H9 (cell line): Measurements from ENCODE around the gene GPATCH3. TPM values are rescaled to one million over a fixed set of nuclear protein-coding genes. Genes with fewer than 3 reads are reported as not detected.

Experiments used
- DNase-seq: peaks from one replicate; pipeline ENCODE4 v3.0.0-alpha.2; 2017
- H2AFZ ChIP-seq: one replicate; pipeline ENCODE4 v1.6.1; 2013; ENCODE audit warnings: mild to moderate bottlenecking, low read length, control low read depth, moderate library complexity
- H2AK5ac ChIP-seq: 2 replicates; pipeline ENCODE4 v1.6.1; 2013; ENCODE audit warnings: low read length, control low read depth, mixed read lengths; ENCODE audit not compliant: insufficient read length
- H2BK120ac ChIP-seq: one replicate; pipeline ENCODE4 v1.6.1; 2013; ENCODE audit warnings: low read depth, mild to moderate bottlenecking, low read length, control low read depth, inconsistent platforms; ENCODE audit not compliant: poor library complexity, severe bottlenecking
- H2BK12ac ChIP-seq: 2 replicates; pipeline ENCODE4 v1.6.1; 2013; ENCODE audit warnings: low read length, control low read depth, mixed read lengths, low read depth; ENCODE audit not compliant: insufficient read length
- H2BK15ac ChIP-seq: 2 replicates; pipeline ENCODE4 v1.6.1; 2013; ENCODE audit warnings: low read depth, low read length, control low read depth
- H2BK20ac ChIP-seq: one replicate; pipeline ENCODE4 v1.6.1; 2013; ENCODE audit warnings: low read depth, mild to moderate bottlenecking, low read length, control low read depth, inconsistent platforms; ENCODE audit not compliant: poor library complexity, severe bottlenecking
- H2BK5ac ChIP-seq: 2 replicates; pipeline ENCODE4 v1.6.1; 2013; ENCODE audit warnings: low read length, control low read depth, mixed read lengths; ENCODE audit not compliant: insufficient read length
- H3K14ac ChIP-seq: 2 replicates; pipeline ENCODE4 v1.6.1; 2013; ENCODE audit warnings: low read length, control low read depth; ENCODE audit not compliant: insufficient read depth
- H3K18ac ChIP-seq: 2 replicates; pipeline ENCODE4 v1.6.1; 2013; ENCODE audit warnings: low read depth, mild to moderate bottlenecking, mixed read lengths, low read length, control low read depth; ENCODE audit not compliant: insufficient read length
- H3K23ac ChIP-seq: 2 replicates; pipeline ENCODE4 v1.6.1; 2013; ENCODE audit warnings: low read length, control low read depth, mixed read lengths, low read depth; ENCODE audit not compliant: insufficient read length
- H3K23me2 ChIP-seq: 2 replicates; pipeline ENCODE4 v1.6.1; 2013; ENCODE audit warnings: low read depth, mild to moderate bottlenecking, mixed read lengths, low read length, control low read depth; ENCODE audit not compliant: insufficient read length, poor library complexity, severe bottlenecking
- H3K27ac ChIP-seq: 2 replicates; pipeline ENCODE4 v1.5.1; 2013; ENCODE audit warnings: low read length, control low read depth, mixed read lengths, low read depth; ENCODE audit not compliant: insufficient read length
- H3K27me3 ChIP-seq: 2 replicates; pipeline ENCODE4 v1.6.1; 2013; ENCODE audit warnings: low read length, control low read depth, inconsistent platforms; ENCODE audit not compliant: insufficient read depth
- H3K4ac ChIP-seq: 2 replicates; pipeline ENCODE4 v1.6.1; 2013; ENCODE audit warnings: low read depth, mild to moderate bottlenecking, control low read depth, inconsistent platforms, low read length, moderate library complexity
- H3K4me1 ChIP-seq: 2 replicates; pipeline ENCODE4 v1.6.1; 2013; ENCODE audit warnings: low read length, control low read depth, inconsistent platforms; ENCODE audit not compliant: insufficient read depth
- H3K4me2 ChIP-seq: 2 replicates; pipeline ENCODE4 v1.6.1; 2013; ENCODE audit warnings: low read length, control low read depth, mixed read lengths; ENCODE audit not compliant: insufficient read length, insufficient read depth
- H3K56ac ChIP-seq: 2 replicates; pipeline ENCODE4 v1.6.1; 2013; ENCODE audit warnings: low read depth, mild to moderate bottlenecking, mixed read lengths, low read length, control low read depth; ENCODE audit not compliant: insufficient read length
- H3K79me1 ChIP-seq: 2 replicates; pipeline ENCODE4 v1.6.1; 2013; ENCODE audit warnings: low read depth, mild to moderate bottlenecking, moderate library complexity, low read length, control low read depth, inconsistent platforms; ENCODE audit not compliant: insufficient read depth, poor library complexity, severe bottlenecking
- H3K79me2 ChIP-seq: 2 replicates; pipeline ENCODE4 v1.6.1; 2013; ENCODE audit warnings: low read length, control low read depth, inconsistent platforms; ENCODE audit not compliant: insufficient read depth
- H3K9ac ChIP-seq: 2 replicates; pipeline ENCODE4 v1.6.1; 2013; ENCODE audit warnings: low read length, control low read depth, mixed read lengths; ENCODE audit not compliant: insufficient read length; ENCODE audit errors: extremely low read depth
- H3K9me3 ChIP-seq: one replicate; pipeline ENCODE4 v1.6.1; 2013; ENCODE audit warnings: low read depth, low read length, inconsistent platforms; ENCODE audit not compliant: control insufficient read depth
- H3T11ph ChIP-seq: one replicate; pipeline ENCODE4 v1.6.1; 2013; ENCODE audit warnings: mild to moderate bottlenecking, low read length, control low read depth, inconsistent platforms
- H4K20me1 ChIP-seq: one replicate; pipeline ENCODE4 v1.6.1; 2013; ENCODE audit not compliant: control insufficient read depth, insufficient read length, insufficient read depth
- H4K5ac ChIP-seq: 2 replicates; pipeline ENCODE4 v1.6.1; 2013; ENCODE audit warnings: low read depth, mild to moderate bottlenecking, mixed read lengths, low read length, control low read depth; ENCODE audit not compliant: insufficient read length
- H4K8ac ChIP-seq: replicated peaks from 2 replicates; pipeline ENCODE4 v1.6.1; 2013; ENCODE audit warnings: low read length, control low read depth, mixed read lengths, low read depth; ENCODE audit not compliant: insufficient read length
- H4K91ac ChIP-seq: 2 replicates; pipeline ENCODE4 v1.6.1; 2013; ENCODE audit warnings: low read depth, mild to moderate bottlenecking, moderate library complexity, mixed read lengths, low read length, control low read depth; ENCODE audit not compliant: insufficient read length
- H3K27ac Mint-ChIP-seq, 3 experiments: 2 replicates in 2 of 3; 3 replicates in 1 of 3; pipeline ENCODE4 v1.8.0; 2020 to 2021; ENCODE audit warnings: mixed read lengths in 3 of 3, mild to moderate bottlenecking in 1 of 3, moderate library complexity in 1 of 3
- H3K27me3 Mint-ChIP-seq: 2 replicates; pipeline ENCODE4 v1.8.0; 2021; ENCODE audit warnings: low read depth, mild to moderate bottlenecking, moderate library complexity, mixed read lengths
- H3K36me3 Mint-ChIP-seq, 3 experiments: 2 replicates in 2 of 3; 3 replicates in 1 of 3; pipeline ENCODE4 v1.8.0; 2020 to 2021; ENCODE audit warnings: low read depth in 3 of 3, mixed read lengths in 3 of 3; ENCODE audit not compliant: insufficient read depth in 1 of 3
- H3K4me1 Mint-ChIP-seq, 2 experiments: 2 replicates each; pipeline ENCODE4 v1.8.0; 2020; ENCODE audit warnings: mixed read lengths in 2 of 2
- H3K4me3 Mint-ChIP-seq, 2 experiments: 2 replicates in 1 of 2; 3 replicates in 1 of 2; pipeline ENCODE4 v1.8.0; 2020 to 2021; ENCODE audit warnings: mild to moderate bottlenecking in 2 of 2, mixed read lengths in 2 of 2, moderate library complexity in 1 of 2
- H3K9me3 Mint-ChIP-seq, 2 experiments: 2 replicates in 1 of 2; 3 replicates in 1 of 2; pipeline ENCODE4 v1.8.0; 2020; ENCODE audit warnings: mild to moderate bottlenecking in 2 of 2, mixed read lengths in 2 of 2, moderate library complexity in 1 of 2
- WGBS: extraction: QIAGEN DNeasy Blood & Tissue Kit; methylation state at CpG from one replicate; pipeline ENCODE4 v1.1.7; 2013; ENCODE audit warnings: missing lambda C conversion rate, low lambda C conversion rate, mixed read lengths; ENCODE audit not compliant: insufficient read length; ENCODE audit errors: extremely low coverage; 5-methylcytosine and 5-hydroxymethylcytosine counted together
- total RNA-seq: library from RNA; stranded (reverse); gene quantifications from 2 replicates; pipeline ENCODE4 v1.2.1, GENCODE V29; 2021
- TF ChIP-seq, protein P1 (sequence below): fragments of 200-600 bp; sonication (generic); conservative IDR thresholded peaks from 3 replicates; pipeline ENCODE4 v1.8.0; 2021; ENCODE audit warnings: antibody characterized with exemption, mild to moderate bottlenecking

GPATCH3 gene
- total RNA-seq, 1 experiment from 2014 or later: 19.4 TPM

DNA sequence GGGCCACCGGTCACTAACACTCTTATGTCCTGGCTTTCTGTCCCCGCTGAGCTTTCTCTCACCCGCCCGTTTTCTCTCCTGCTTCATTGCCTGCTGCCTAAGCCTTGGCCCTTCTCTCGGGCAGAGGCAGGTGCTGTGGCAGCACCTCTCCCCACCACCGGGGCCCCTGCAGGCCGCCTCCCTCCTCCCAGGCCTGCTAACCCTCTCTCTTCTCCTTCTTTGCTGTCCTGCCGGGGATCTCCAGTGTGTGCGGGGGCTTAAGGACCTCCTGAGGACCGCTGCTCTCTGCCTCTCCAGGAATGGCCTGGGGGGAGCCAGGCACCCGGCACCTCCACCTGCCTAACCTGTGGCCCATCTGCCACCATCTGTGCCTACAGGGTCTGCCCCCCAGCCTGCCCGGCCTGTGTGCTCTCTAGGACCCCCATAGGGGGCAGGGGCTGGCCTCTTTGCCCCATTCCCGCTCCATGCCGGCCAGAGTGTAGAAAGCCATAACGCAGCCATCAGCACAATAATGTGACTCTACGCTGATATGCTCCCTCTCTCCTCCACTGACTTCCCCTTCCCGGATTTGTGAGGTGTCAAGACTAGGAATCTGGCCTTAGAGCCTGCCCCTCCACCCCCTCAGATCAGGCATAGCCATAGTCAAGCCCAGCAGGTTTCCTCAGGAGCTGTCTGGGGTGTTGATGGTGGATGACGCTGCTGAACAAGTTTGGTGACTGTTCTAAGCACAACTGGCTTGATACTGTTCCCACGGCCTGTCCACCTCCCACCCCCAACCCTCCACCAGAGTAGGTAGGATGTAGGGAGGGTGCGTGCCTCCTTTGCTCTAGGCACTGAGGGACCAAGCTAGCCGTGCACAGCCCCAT is 43.4 kb downstream of the GPATCH3 start:
- H3K27ac ChIP-seq: no peak overlapping the region
- H3K27me3 Mint-ChIP-seq: no peaks in the 10 kb centered on the region

More for the DNA sequence above, 43.4 kb downstream of the GPATCH3 start:
- Histone ChIP-seq H3K9me3 (no peaks in the 10 kb centered on the region), H4K20me1 (no peaks in the 10 kb centered on the region), H3K27me3 (no peaks in the 10 kb centered on the region), H2AK5ac (no peak overlapping the region), H3K23me2 (no peaks in the 10 kb centered on the region), H2AFZ (no peak overlapping the region), H3K23ac (no peak overlapping the region), H3K79me1 (no peaks in the 10 kb centered on the region), H3K14ac (no peak overlapping the region; the same call in 1 of the 2 replicates), H2BK12ac (no peak overlapping the region), H4K5ac (no peak overlapping the region), H2BK20ac (no peak overlapping the region), H3K18ac (no peak overlapping the region), H2BK120ac (no peak overlapping the region), H3K4ac (no peak overlapping the region), H2BK5ac (no peak overlapping the region), H4K91ac (no peak overlapping the region), H3K4me2 (no peak overlapping the region), H4K8ac (no peak overlapping the region), H3K56ac (no peak overlapping the region), H3K79me2 (no peaks in the 10 kb centered on the region), H3K9ac (no peak overlapping the region), H3K4me1 (no peaks in the 10 kb centered on the region), H3T11ph (no peak overlapping the region), H2BK15ac (no peak overlapping the region)
- H3K4me1 Mint-ChIP-seq: peaks cover 25 to 28% of the 10 kb centered on the region in 2 experiments
- H3K36me3 Mint-ChIP-seq: peaks cover 13 to 30% (median 20%) of the 10 kb centered on the region in 3 experiments; a peak in 6 of 7 replicates
- TF ChIP-seq, protein P1, sequence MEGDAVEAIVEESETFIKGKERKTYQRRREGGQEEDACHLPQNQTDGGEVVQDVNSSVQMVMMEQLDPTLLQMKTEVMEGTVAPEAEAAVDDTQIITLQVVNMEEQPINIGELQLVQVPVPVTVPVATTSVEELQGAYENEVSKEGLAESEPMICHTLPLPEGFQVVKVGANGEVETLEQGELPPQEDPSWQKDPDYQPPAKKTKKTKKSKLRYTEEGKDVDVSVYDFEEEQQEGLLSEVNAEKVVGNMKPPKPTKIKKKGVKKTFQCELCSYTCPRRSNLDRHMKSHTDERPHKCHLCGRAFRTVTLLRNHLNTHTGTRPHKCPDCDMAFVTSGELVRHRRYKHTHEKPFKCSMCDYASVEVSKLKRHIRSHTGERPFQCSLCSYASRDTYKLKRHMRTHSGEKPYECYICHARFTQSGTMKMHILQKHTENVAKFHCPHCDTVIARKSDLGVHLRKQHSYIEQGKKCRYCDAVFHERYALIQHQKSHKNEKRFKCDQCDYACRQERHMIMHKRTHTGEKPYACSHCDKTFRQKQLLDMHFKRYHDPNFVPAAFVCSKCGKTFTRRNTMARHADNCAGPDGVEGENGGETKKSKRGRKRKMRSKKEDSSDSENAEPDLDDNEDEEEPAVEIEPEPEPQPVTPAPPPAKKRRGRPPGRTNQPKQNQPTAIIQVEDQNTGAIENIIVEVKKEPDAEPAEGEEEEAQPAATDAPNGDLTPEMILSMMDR: peak; percentile 31
- no CpG with 5 or more reads among the region's 21 CpGs for WGBS
- peak overlapping the region in 1 of 2 experiments; percentile 46; a peak in 2 of 5 replicates for H3K4me3 Mint-ChIP-seq
- no peak for DNase-seq
- no peaks in the 10 kb centered on the region for H3K9me3 Mint-ChIP-seq
- H3K27ac Mint-ChIP-seq: peak overlapping the region; percentile 59 to 83 (median 62); a peak in 5 of 7 replicates
